Smooth muscle cell (in vitro differentiated cells): Measurements from ENCODE around the gene SLC39A10. TPM values are rescaled to one million over a fixed set of nuclear protein-coding genes. Genes with fewer than 3 reads are reported as not detected.
"Not testable (repeated sequence)": the region's sequence is repeated elsewhere in the genome, so short reads cannot be mapped to it uniquely, and the experiment has no call there.

Experiments used
- DNase-seq: peaks from one replicate; lab custom pipeline; 2025; ENCODE audit not compliant: unreplicated experiment; lab: John Stamatoyannopoulos, UW
- H2AFZ ChIP-seq: fragments of 200-600 bp; sonication (generic); 2 replicates; pipeline ENCODE4 v1.6.0; 2016; ENCODE audit warnings: antibody characterized with exemption, low read depth, mild to moderate bottlenecking
- H3F3A ChIP-seq: fragments of 200-600 bp; sonication (generic); 2 replicates; pipeline ENCODE4 v1.6.0; 2017; ENCODE audit warnings: antibody characterized with exemption, low read depth
- H3K27ac ChIP-seq: fragments of 200-600 bp; sonication (generic); 2 replicates; pipeline ENCODE4 v1.5.1; 2016; ENCODE audit warnings: low read depth, mild to moderate bottlenecking
- H3K27me3 ChIP-seq: fragments of 200-600 bp; sonication (generic); 2 replicates; pipeline ENCODE4 v1.6.1; 2016; ENCODE audit warnings: low read depth, mild to moderate bottlenecking
- H3K36me3 ChIP-seq: fragments of 200-600 bp; sonication (generic); 2 replicates; pipeline ENCODE4 v1.5.1; 2016; ENCODE audit warnings: low read depth
- H3K4me1 ChIP-seq: fragments of 200-600 bp; sonication (generic); 2 replicates; pipeline ENCODE4 v1.5.1; 2016; ENCODE audit warnings: low read depth
- H3K4me2 ChIP-seq: fragments of 200-600 bp; sonication (generic); 2 replicates; pipeline ENCODE4 v1.6.0; 2016; ENCODE audit warnings: mild to moderate bottlenecking
- H3K4me3 ChIP-seq: fragments of 200-600 bp; sonication (generic); 2 replicates; pipeline ENCODE4 v1.5.1; 2016; ENCODE audit warnings: mild to moderate bottlenecking
- H3K79me2 ChIP-seq: fragments of 200-600 bp; sonication (generic); 2 replicates; pipeline ENCODE4 v1.6.0; 2016; ENCODE audit warnings: low read depth, mild to moderate bottlenecking
- H3K9ac ChIP-seq: fragments of 200-600 bp; sonication (generic); 2 replicates; pipeline ENCODE4 v1.6.0; 2016; ENCODE audit warnings: low read depth
- H3K9me3 ChIP-seq: fragments of 200-600 bp; sonication (generic); replicated peaks from 2 replicates; pipeline ENCODE4 v1.5.1; 2016; ENCODE audit warnings: low read depth
- H4K20me1 ChIP-seq: fragments of 200-600 bp; sonication (generic); 2 replicates; pipeline ENCODE4 v1.6.0; 2016; ENCODE audit warnings: low read depth
- CTCF ChIP-seq: fragments of 200-600 bp; sonication (generic); IDR thresholded peaks from 2 replicates; pipeline ENCODE4 v1.5.1; 2017; ENCODE audit warnings: borderline replicate concordance, mild to moderate bottlenecking, antibody characterized with exemption; ENCODE audit not compliant: insufficient read depth, poor library complexity, severe bottlenecking
- WGBS: methylation state at CpG from one replicate; pipeline ENCODE4 v1.1.7; 2016; ENCODE audit warnings: low lambda C conversion rate; 5-methylcytosine and 5-hydroxymethylcytosine counted together
- polyA plus RNA-seq: library from polyadenylated mRNA; unstranded; fragments of >200 nt; fragmentation: Nextera tagmentation; extraction: Ambion mirVana; gene quantifications from 2 replicates; pipeline ENCODE4 v1.2.1, GENCODE V29; 2016
- total RNA-seq: library from RNA; depleted of rRNA; stranded (reverse); fragments of >200 nt; gene quantifications from 2 replicates; pipeline ENCODE4 v1.2.3, GENCODE V29; 2014

The SLC39A10 gene
- total and polyA plus RNA-seq, 2 experiments from 2014 or later: 15.6 to 81.2 TPM

GRCh38 chr2:195683174-195683573 is 26.1 kb downstream of the SLC39A10 start:
- peaks cover 6% of the 10 kb centered on the region for H3K36me3 ChIP-seq
- no peaks in the 10 kb centered on the region for H3K9me3 ChIP-seq
- TF ChIP-seq CTCF: no peak
- H3K79me2 ChIP-seq: peaks cover 11% of the 10 kb centered on the region
- no peak overlapping the region for H3K9ac ChIP-seq
- 66% methylated on average over 3 of the region's 3 CpGs for WGBS
- H3K4me2 ChIP-seq: no peak overlapping the region
- peaks cover 34% of the 10 kb centered on the region for H4K20me1 ChIP-seq
- no peak overlapping the region for H2AFZ ChIP-seq
- peaks cover 25% of the 10 kb centered on the region for H3K4me1 ChIP-seq
- no peak overlapping the region for H3K4me3 ChIP-seq
- H3K27ac ChIP-seq: no peak overlapping the region
- H3K27me3 ChIP-seq: no peaks in the 10 kb centered on the region
- DNase-seq: no peak
- no peaks in the 10 kb centered on the region for H3F3A ChIP-seq

- Histone ChIP-seq H3K27me3 (no peaks in the 10 kb centered on the region), H3K9me3 (no peaks in the 10 kb centered on the region), H3K27ac (no peak overlapping the region), H3K79me2 (peaks cover 16% of the 10 kb centered on the region), H3F3A (no peaks in the 10 kb centered on the region), H3K9ac (no peak overlapping the region), H3K4me3 (no peak overlapping the region), H3K4me2 (no peak overlapping the region), H2AFZ (no peak overlapping the region), H4K20me1 (peaks cover 25% of the 10 kb centered on the region), H3K4me1 (peaks cover 37% of the 10 kb centered on the region), H3K36me3 (no peaks in the 10 kb centered on the region)
- DNase-seq: no peak
- no peak for TF ChIP-seq CTCF
Measured at GRCh38 chr2:195686564-195686963, 29.5 kb downstream of the SLC39A10 start.

GRCh38 chr2:195687320-195688086 is 30.5 kb downstream of the SLC39A10 start:
- Histone ChIP-seq H3K4me3 (no peak overlapping the region), H3K36me3 (no peaks in the 10 kb centered on the region), H3K9ac (no peak overlapping the region), H3K4me1 (peaks cover 37% of the 10 kb centered on the region), H3K79me2 (peaks cover 16% of the 10 kb centered on the region), H4K20me1 (peaks cover 30% of the 10 kb centered on the region), H3F3A (no peaks in the 10 kb centered on the region), H3K27me3 (no peaks in the 10 kb centered on the region), H2AFZ (no peak overlapping the region), H3K9me3 (no peaks in the 10 kb centered on the region), H3K4me2 (no peak overlapping the region), H3K27ac (no peak overlapping the region)
- no peak for DNase-seq
- WGBS: 79% methylated on average over 2 of the region's 2 CpGs
- no peak for TF ChIP-seq CTCF

- not testable (repeated sequence) for DNase-seq, H3K27ac ChIP-seq, H3K36me3 ChIP-seq, H3K27me3 ChIP-seq, H3K4me3 ChIP-seq, H3K9me3 ChIP-seq, H3K4me2 ChIP-seq, H3K9ac ChIP-seq, H2AFZ ChIP-seq, H3F3A ChIP-seq
- WGBS: 98% methylated on average over 3 of the region's 3 CpGs
- H4K20me1 ChIP-seq: peaks cover 46% of the 10 kb centered on the region
- peaks cover 15% of the 10 kb centered on the region for H3K4me1 ChIP-seq
- peaks cover 61% of the 10 kb centered on the region for H3K79me2 ChIP-seq
Measured at GRCh38 chr2:195692531-195692930, 35.5 kb downstream of the SLC39A10 start.
